Mononuclear cell (primary cell): ENCODE data around the gene DNAAF8. TPM values are rescaled to one million over a fixed set of nuclear protein-coding genes. Genes with fewer than 3 reads are reported as not detected.

Experiments
- H3K27me3 ChIP-seq: 2 replicates; pipeline ENCODE4 v1.6.0; 2011; ENCODE audit warnings: low read length, control low read depth; ENCODE audit not compliant: insufficient read depth
- H3K4me1 ChIP-seq: 2 replicates; pipeline ENCODE4 v1.5.1; 2011; ENCODE audit warnings: mild to moderate bottlenecking, low read length, control low read depth; ENCODE audit not compliant: insufficient read depth
- H3K4me3 ChIP-seq: 2 replicates; pipeline ENCODE4 v1.5.1; 2011; ENCODE audit warnings: mild to moderate bottlenecking, low read length, moderate library complexity
- H3K9me3 ChIP-seq: 2 replicates; pipeline ENCODE4 v1.5.1; 2011; ENCODE audit warnings: low read depth, mild to moderate bottlenecking, control low read depth, low read length
- total RNA-seq: library from RNA; depleted of rRNA; stranded (reverse); fragments of >200 nt; gene quantifications from one replicate; pipeline ENCODE4 v1.2.3, GENCODE V29; 2012

DNAAF8 gene
- total RNA-seq, 1 donor = not detected

GRCh38 chr16:4692460-4693295 lies 41.7 kb upstream of the DNAAF8 start:
- Histone ChIP-seq H3K4me1 (peaks cover 49% of the 10 kb centered on the region), H3K4me3 (peak overlapping the region; percentile 82), H3K9me3 (no peaks in the 10 kb centered on the region), H3K27me3 (no peaks in the 10 kb centered on the region)

DNA sequence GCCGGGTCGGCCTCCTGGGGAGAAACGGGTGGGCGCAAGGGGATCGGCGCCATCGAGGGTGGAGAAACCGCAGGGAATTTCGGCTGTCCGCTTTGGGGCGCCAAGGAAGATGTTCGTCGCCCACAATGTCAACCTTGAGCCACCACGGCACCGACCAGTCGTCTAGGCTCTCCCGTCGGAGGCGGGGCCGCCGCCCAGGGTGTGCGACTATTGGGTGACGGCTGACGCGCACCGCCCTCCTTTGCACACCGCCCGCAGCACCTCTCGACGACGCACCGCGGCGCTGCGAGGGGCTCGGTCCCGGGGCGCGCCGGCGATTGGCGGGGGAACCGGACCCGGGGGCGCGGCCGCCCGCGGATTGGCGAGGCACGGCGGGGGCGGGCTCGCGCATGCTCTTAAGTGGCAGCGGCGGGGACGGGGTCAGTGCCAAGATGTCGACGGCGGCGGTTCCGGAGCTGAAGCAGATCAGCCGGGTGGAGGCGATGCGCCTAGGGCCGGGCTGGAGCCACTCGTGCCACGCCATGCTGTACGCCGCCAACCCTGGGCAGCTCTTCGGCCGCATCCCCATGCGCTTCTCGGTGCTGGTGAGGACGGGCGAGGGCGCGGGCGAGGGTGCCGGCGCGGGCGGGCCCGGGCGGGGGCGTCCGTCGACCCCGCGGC lies 40.9 kb upstream of the DNAAF8 start, which contains the start of gene NUDT16L1:
NUDT16L1 (plus strand) TSS at position 267 of the 660 bp plus-strand sequence; CDS start at position 432, 165 bp downstream.
- Histone ChIP-seq H3K27me3 (no peaks in the 10 kb centered on the region), H3K4me3 (peak within 1 kb of the TSS; percentile 82), H3K9me3 (no peaks in the 10 kb centered on the region), H3K4me1 (peaks cover 49% of the 10 kb centered on the region)

- Histone ChIP-seq H3K4me3 (peak overlapping the region; percentile 82), H3K4me1 (peaks cover 49% of the 10 kb centered on the region), H3K27me3 (no peaks in the 10 kb centered on the region), H3K9me3 (no peaks in the 10 kb centered on the region)
Observed at GRCh38 chr16:4693956-4694641, 40.2 kb upstream of the DNAAF8 start.

GRCh38 chr16:4694642-4695451 lies 39.5 kb upstream of the DNAAF8 start:
- Histone ChIP-seq H3K27me3 (no peaks in the 10 kb centered on the region), H3K4me1 (peaks cover 42% of the 10 kb centered on the region), H3K9me3 (no peaks in the 10 kb centered on the region), H3K4me3 (no peak overlapping the region)

DNA sequence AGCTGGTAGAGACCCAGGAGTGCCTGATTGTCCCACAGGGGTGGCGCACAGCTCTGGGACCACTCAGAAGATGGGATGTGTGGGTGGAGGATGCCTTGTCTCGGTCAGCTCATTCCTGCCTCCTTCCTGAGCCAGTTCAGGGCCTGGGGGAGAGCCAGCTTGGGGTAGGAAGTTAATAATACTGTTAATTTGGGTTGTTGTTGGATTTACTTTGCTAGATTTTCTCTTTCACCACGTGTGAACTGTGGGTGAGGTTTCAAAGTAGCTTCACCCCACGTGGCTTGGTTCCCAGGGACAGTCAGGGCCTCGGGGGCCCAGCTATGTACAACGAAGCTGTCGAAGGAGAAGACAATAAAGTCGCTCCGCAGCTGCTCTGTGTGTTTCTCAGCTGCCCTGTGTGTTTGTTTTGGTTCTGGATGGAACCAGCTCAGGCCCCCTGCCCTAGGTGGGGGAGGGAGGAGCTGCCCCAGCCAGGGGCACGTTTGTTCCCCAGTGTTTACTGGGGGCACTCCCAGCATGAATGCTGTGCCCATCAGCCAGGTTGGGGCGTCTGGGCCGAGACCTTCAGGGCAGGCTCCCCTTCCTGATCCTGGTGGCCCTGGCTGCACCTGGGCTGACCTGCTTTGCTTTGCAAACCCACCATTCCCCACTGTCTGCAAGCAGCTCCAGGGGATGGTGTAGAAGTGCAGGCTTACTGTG lies 38.7 kb upstream of the DNAAF8 start:
- H3K9me3 ChIP-seq = no peaks in the 10 kb centered on the region
- H3K4me3 ChIP-seq = no peak overlapping the region
- no peaks in the 10 kb centered on the region for H3K27me3 ChIP-seq
- peaks cover 36% of the 10 kb centered on the region for H3K4me1 ChIP-seq

GRCh38 chr16:4696172-4696904 lies 38.0 kb upstream of the DNAAF8 start:
- H3K9me3 ChIP-seq = no peaks in the 10 kb centered on the region
- no peak overlapping the region for H3K4me3 ChIP-seq
- peaks cover 30% of the 10 kb centered on the region for H3K4me1 ChIP-seq
- no peaks in the 10 kb centered on the region for H3K27me3 ChIP-seq

DNA sequence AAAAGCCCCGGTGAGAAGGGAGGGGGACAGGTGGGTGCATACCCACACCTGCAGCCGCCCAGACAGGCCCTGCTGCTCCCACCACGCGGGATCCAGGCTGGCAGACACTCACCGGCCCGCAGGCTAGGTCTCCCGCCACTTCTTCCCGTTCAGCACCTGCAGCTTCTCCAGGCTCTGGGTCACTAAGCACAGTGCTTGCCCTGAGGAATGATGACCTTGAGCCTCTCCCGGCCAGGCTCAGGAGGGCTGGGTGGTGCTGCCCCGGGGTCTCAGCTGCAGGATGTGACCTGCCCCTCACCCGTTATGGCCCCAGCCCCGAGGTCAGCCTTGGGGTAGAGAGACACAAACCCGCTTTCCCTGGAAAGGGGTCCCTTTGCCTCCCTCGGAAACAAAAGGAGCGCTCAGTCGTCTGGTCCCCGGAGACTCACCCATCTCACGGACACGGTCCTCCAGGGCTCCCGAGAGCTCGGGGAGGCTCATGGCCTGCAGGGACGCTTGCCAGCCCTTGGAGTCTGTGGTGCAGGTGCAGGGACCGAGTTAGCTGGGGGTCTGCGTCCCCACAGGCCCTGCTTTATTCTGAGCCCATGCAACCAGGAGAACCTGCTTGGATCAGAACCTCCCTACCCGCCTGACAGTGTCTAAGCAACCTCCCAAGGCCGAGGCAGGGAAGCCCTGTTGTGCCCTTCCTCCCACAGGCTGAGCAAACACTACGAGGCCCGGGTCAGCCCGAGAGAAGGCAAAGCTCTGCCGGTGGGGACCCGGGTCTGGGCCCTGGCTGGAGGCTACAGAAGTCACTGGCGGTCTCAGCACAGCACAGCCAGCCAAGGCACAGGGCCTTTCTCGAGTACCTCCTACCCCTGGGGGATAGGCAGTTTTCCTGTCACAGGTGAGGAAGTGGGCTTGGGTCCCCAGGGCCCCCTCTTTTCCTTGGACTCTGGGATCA lies 37.2 kb upstream of the DNAAF8 start:
- Histone ChIP-seq H3K27me3 (no peaks in the 10 kb centered on the region), H3K4me1 (peaks cover 21% of the 10 kb centered on the region), H3K9me3 (no peaks in the 10 kb centered on the region), H3K4me3 (no peak overlapping the region)

GRCh38 chr16:4697848-4698291 lies 36.5 kb upstream of the DNAAF8 start:
- Histone ChIP-seq H3K27me3 (no peaks in the 10 kb centered on the region), H3K9me3 (no peaks in the 10 kb centered on the region), H3K4me1 (peaks cover 14% of the 10 kb centered on the region), H3K4me3 (no peak overlapping the region)

DNA sequence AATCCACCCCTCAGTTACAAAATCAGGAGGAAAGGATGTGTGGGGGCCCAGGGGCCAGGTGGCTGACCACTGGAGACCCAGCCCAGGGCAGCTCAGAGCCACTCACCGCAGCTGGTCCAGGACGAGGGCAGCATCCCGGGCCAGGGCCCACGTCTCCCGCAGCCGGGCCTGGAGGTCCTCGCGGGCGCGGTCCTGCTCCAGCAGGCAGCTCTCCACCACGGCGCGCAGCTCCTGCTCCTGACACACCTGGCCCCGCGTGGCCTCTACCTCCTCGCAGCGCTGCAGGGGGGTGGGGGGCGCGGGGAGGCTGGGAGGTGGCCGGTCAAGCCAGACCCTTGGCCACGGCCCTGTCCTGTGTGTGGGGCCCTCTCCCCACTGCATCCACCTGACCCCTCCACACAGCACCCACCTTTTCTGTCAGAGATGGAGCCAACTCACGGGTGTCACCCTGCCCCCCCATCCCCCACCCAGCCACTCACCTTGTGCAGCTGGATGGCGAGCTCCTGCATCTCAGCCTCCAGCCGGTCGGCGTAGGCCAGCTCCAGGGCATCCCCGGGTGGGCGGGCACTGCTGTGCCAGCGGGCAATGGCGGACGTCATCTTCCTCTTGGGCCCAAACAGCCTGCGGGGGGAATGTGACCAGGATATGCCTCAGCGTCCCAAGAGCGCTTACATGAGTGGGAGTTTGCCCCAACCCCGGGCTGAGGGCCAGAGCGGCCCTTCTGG lies 35.9 kb upstream of the DNAAF8 start:
- Histone ChIP-seq H3K9me3 (no peaks in the 10 kb centered on the region), H3K4me3 (no peak overlapping the region), H3K4me1 (peaks cover 12% of the 10 kb centered on the region), H3K27me3 (no peaks in the 10 kb centered on the region)

DNA sequence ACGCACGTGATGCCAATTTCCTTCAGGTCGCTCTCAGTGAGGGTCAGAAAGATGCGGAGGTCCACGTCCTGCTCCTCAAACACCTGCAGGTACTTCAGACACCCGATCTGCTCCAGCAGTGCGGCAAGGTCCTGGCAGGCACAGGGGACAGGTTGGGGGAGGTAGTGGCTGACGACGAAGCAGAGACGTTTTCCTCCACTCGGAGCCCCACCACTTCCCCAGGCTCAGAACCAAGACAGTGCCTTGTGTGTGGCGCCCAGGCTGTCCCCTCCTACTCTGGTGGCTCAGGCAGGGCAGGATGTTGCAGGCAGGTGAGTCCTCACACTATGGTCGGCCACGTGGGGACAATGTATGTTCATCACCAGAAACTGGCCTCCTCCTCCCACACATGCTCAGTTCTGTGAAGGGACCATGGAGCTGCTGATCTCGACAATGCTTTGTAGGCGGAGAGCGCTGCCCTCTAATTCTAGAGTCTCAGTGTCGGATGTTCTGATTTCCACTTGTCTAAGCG lies 35.2 kb upstream of the DNAAF8 start:
- H3K9me3 ChIP-seq = no peaks in the 10 kb centered on the region
- no peak overlapping the region for H3K4me3 ChIP-seq
- peaks cover 12% of the 10 kb centered on the region for H3K4me1 ChIP-seq
- no peaks in the 10 kb centered on the region for H3K27me3 ChIP-seq

DNA sequence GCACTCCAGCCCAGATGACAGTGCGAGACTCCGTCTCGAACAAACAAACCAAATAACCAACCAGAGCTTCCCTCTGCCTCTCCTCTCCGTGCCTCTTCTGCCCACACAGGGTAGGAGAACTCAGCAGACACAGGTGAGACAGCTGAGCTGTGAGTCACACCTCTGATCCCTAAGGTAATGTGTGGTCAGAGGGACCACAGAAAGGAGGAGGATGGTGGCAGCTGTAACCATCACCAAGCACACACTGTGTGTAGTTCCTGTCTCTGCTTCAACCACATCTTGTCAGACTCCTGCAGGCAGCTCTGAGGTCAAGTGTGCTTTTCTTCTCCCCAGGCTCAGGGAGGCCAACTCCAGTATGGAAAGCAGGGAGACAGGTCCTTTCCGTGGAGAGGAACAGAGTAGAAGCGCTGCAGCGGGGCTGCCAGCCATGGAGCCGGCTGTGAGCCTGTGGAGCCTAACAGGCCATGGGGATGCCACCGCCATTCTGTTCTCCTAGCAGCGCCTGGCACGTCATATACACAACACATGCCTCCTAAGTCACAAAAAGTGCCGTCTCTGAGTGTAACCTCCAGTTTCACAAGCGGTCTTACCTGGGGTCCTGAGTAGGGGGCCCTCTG lies 33.8 kb upstream of the DNAAF8 start:
- no peak overlapping the region for H3K4me3 ChIP-seq
- no peaks in the 10 kb centered on the region for H3K4me1 ChIP-seq
- no peaks in the 10 kb centered on the region for H3K27me3 ChIP-seq
- no peaks in the 10 kb centered on the region for H3K9me3 ChIP-seq
